Mesendoderm (in vitro differentiated cells): ENCODE measurements around the gene TRPC4AP.

Experiments used
- DNase-seq: peaks from one replicate; pipeline ENCODE4 v3.0.0; 2013
- H2AK5ac ChIP-seq: 2 replicates; pipeline ENCODE4 v1.6.1; 2013; ENCODE audit warnings: low read length, inconsistent platforms
- H2BK120ac ChIP-seq: 2 replicates; pipeline ENCODE4 v1.6.1; 2013; ENCODE audit warnings: low read depth, mild to moderate bottlenecking, low read length, moderate library complexity, mixed read lengths
- H2BK15ac ChIP-seq: replicated peaks from 2 replicates; pipeline ENCODE4 v1.6.1; 2013; ENCODE audit warnings: low read depth, mild to moderate bottlenecking, moderate library complexity
- H2BK5ac ChIP-seq: 2 replicates; pipeline ENCODE4 v1.6.1; 2013; ENCODE audit warnings: low read length, inconsistent platforms
- H3K18ac ChIP-seq: 2 replicates; pipeline ENCODE4 v1.6.1; 2013; ENCODE audit warnings: mild to moderate bottlenecking, low read length, mixed read lengths
- H3K23ac ChIP-seq: one replicate; pipeline ENCODE4 v1.6.1; 2013; ENCODE audit warnings: low read length
- H3K27ac ChIP-seq: 2 replicates; pipeline ENCODE4 v1.5.1; 2013; ENCODE audit warnings: low read depth, mild to moderate bottlenecking, inconsistent platforms, low read length, moderate library complexity
- H3K27me3 ChIP-seq: 2 replicates; pipeline ENCODE4 v1.6.1; 2013; ENCODE audit warnings: low read length, control low read depth, mild to moderate bottlenecking, inconsistent platforms; ENCODE audit not compliant: insufficient read depth, poor library complexity
- H3K36me3 ChIP-seq: 2 replicates; pipeline ENCODE4 v1.6.1; 2013; ENCODE audit warnings: low read length, inconsistent platforms; ENCODE audit not compliant: control insufficient read depth, insufficient read depth
- H3K4ac ChIP-seq: one replicate; pipeline ENCODE4 v1.6.1; 2013; ENCODE audit warnings: low read depth, mild to moderate bottlenecking, low read length, moderate library complexity
- H3K4me1 ChIP-seq: 2 replicates; pipeline ENCODE4 v1.6.1; 2013; ENCODE audit warnings: low read depth, low read length, inconsistent platforms; ENCODE audit not compliant: control insufficient read depth
- H3K4me2 ChIP-seq: 2 replicates; pipeline ENCODE4 v1.6.1; 2013; ENCODE audit warnings: low read length
- H3K4me3 ChIP-seq: 2 replicates; pipeline ENCODE4 v1.5.1; 2013; ENCODE audit warnings: mild to moderate bottlenecking, low read length
- H3K56ac ChIP-seq: one replicate; pipeline ENCODE4 v1.6.1; 2013; ENCODE audit warnings: low read length
- H3K79me1 ChIP-seq: 2 replicates; pipeline ENCODE4 v1.6.1; 2013; ENCODE audit warnings: low read length, inconsistent platforms
- H3K79me2 ChIP-seq: 2 replicates; pipeline ENCODE4 v1.6.1; 2013; ENCODE audit warnings: mild to moderate bottlenecking, low read length; ENCODE audit not compliant: control insufficient read depth, insufficient read depth
- H3K9ac ChIP-seq: 2 replicates; pipeline ENCODE4 v1.6.1; 2013; ENCODE audit warnings: low read length, inconsistent platforms
- H4K5ac ChIP-seq: one replicate; pipeline ENCODE4 v1.6.1; 2013; ENCODE audit warnings: low read length
- H4K8ac ChIP-seq: one replicate; pipeline ENCODE4 v1.6.1; 2013; ENCODE audit warnings: low read depth, mild to moderate bottlenecking, control low read depth, low read length, moderate library complexity
- WGBS: extraction: QIAGEN DNeasy Blood & Tissue Kit; methylation state at CpG from one replicate; pipeline ENCODE4 v1.1.7; 2013; ENCODE audit warnings: low lambda C conversion rate, missing lambda C conversion rate; ENCODE audit not compliant: insufficient coverage; ENCODE audit errors: extremely low coverage; 5-methylcytosine and 5-hydroxymethylcytosine counted together

TRPC4AP gene

GRCh38 chr20:34995696-34996095 lies 96.9 kb downstream of the TRPC4AP start:
- Histone ChIP-seq H2BK5ac (no peak overlapping the region), H3K27me3 (no peaks in the 10 kb centered on the region), H3K27ac (no peak overlapping the region), H3K4me2 (no peak overlapping the region), H3K4me1 (no peaks in the 10 kb centered on the region), H3K9ac (no peak overlapping the region), H3K36me3 (peaks cover 4% of the 10 kb centered on the region), H4K5ac (no peak overlapping the region), H3K56ac (no peak overlapping the region), H2BK120ac (no peak overlapping the region), H2AK5ac (no peak overlapping the region), H2BK15ac (no peak overlapping the region), H3K4ac (no peak overlapping the region), H3K18ac (no peak overlapping the region), H3K79me2 (no peaks in the 10 kb centered on the region), H3K23ac (no peak overlapping the region), H3K4me3 (no peak overlapping the region), H3K79me1 (no peaks in the 10 kb centered on the region), H4K8ac (no peak overlapping the region)
- WGBS, result no CpG with 5 or more reads among the region's 7 CpGs
- DNase-seq, result no peak

DNA sequence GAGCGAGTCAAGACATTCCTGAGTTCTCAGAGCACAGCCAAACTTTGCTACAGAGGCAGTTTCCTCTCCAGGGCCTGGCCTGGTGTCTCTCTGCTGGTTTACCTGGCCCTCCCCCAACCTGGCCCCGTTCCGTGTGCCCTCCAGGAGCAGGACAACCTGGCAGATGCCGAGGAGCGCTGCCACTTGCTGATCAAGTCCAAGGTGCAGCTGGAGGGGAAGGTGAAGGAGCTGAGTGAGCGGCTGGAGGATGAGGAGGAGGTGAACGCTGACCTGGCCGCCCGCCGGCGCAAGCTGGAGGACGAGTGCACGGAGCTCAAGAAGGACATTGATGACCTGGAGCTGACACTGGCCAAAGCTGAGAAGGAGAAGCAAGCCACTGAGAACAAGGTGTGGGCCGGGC lies 97.4 kb downstream of the TRPC4AP start:
- H3K79me2 ChIP-seq, result no peaks in the 10 kb centered on the region
- H3K4me1 ChIP-seq, result no peaks in the 10 kb centered on the region
- H2BK15ac ChIP-seq, result no peak overlapping the region
- H2BK120ac ChIP-seq, result no peak overlapping the region
- peaks cover 4% of the 10 kb centered on the region for H3K36me3 ChIP-seq
- H2AK5ac ChIP-seq, result no peak overlapping the region
- H3K79me1 ChIP-seq, result no peaks in the 10 kb centered on the region
- H3K23ac ChIP-seq, result no peak overlapping the region
- no peak overlapping the region for H3K18ac ChIP-seq
- no peak overlapping the region for H3K27ac ChIP-seq
- no peak overlapping the region for H3K4me2 ChIP-seq
- H3K4me3 ChIP-seq, result no peak overlapping the region
- H3K9ac ChIP-seq, result no peak overlapping the region
- no peak overlapping the region for H3K56ac ChIP-seq
- no peak overlapping the region for H4K8ac ChIP-seq
- H4K5ac ChIP-seq, result no peak overlapping the region
- no peak overlapping the region for H2BK5ac ChIP-seq
- no peak overlapping the region for H3K4ac ChIP-seq
- WGBS, result no CpG with 5 or more reads among the region's 14 CpGs
- DNase-seq, result no peak
- H3K27me3 ChIP-seq, result no peaks in the 10 kb centered on the region

DNA sequence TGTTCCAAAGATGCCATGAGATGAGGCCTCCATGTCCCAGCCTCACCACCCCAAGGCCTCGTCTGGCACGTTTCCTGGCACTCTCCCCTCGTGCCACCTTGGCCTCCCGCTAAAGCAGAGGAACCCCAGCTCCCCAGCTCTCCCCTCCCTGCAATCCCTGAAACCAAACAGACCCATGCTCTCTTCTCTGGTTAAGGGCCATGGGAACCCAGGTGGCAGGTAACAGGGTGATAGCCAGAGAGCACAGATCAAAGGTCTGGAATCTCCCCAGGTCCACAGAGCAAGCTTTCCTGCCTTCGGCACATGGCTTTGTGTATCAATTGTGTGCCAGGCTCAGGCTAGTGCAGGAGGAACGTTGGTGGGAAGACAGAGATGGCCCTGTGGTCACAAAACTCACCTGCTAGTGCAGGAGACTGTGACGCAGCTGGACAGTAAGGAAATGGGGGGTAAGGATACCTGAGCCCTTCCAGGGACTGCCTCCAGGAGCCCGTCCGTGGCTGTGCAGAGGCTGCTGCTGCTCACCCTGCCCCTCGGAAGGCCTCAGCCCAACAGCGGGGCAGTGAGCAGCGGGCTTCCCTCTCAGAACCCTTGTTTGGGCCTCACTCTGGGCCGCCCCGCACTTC lies 98.0 kb downstream of the TRPC4AP start:
- H3K4me3 ChIP-seq, result no peak overlapping the region
- no peaks in the 10 kb centered on the region for H3K79me1 ChIP-seq
- H3K27me3 ChIP-seq, result no peaks in the 10 kb centered on the region
- DNase-seq, result no peak
- no peak overlapping the region for H3K4ac ChIP-seq
- no CpG with 5 or more reads among the region's 14 CpGs for WGBS
- H2BK5ac ChIP-seq, result no peak overlapping the region
- H3K23ac ChIP-seq, result no peak overlapping the region
- H2BK15ac ChIP-seq, result no peak overlapping the region
- no peak overlapping the region for H2AK5ac ChIP-seq
- H3K9ac ChIP-seq, result no peak overlapping the region
- no peaks in the 10 kb centered on the region for H3K4me1 ChIP-seq
- H3K18ac ChIP-seq, result no peak overlapping the region
- no peak overlapping the region for H3K56ac ChIP-seq
- no peak overlapping the region for H4K5ac ChIP-seq
- no peak overlapping the region for H3K4me2 ChIP-seq
- no peak overlapping the region for H3K27ac ChIP-seq
- no peaks in the 10 kb centered on the region for H3K79me2 ChIP-seq
- H2BK120ac ChIP-seq, result no peak overlapping the region
- no peak overlapping the region for H4K8ac ChIP-seq
- peaks cover 4% of the 10 kb centered on the region for H3K36me3 ChIP-seq

DNA sequence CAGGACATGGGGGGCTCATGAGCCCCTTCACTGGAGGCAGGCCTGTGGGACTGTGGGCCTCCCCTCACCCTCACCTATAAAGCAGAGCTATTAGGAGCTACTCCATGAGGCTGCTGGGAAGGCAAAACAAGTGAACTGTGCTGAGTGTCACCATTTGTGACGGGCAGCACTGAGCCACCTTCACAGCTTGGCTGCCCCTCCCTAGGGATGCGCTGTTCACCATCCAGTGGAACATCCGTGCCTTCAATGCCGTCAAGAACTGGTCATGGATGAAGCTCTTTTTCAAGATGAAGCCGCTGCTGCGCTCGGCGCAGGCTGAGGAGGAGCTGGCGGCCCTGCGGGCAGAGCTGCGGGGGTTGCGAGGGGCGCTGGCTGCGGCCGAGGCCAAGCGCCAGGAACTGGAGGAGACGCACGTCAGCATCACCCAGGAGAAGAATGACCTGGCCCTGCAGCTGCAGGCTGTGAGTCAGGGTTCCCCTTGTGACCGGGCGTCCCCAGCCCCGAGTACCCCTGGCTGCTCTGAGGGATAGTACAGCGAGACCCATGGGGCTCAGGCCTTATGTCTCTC lies 98.6 kb downstream of the TRPC4AP start:
- no peak overlapping the region for H3K4me2 ChIP-seq
- no CpG with 5 or more reads among the region's 22 CpGs for WGBS
- no peak overlapping the region for H3K4me3 ChIP-seq
- no peaks in the 10 kb centered on the region for H3K79me2 ChIP-seq
- no peak overlapping the region for H2BK15ac ChIP-seq
- H4K8ac ChIP-seq, result no peak overlapping the region
- no peak overlapping the region for H3K4ac ChIP-seq
- no peak overlapping the region for H4K5ac ChIP-seq
- no peak overlapping the region for H3K27ac ChIP-seq
- H2BK5ac ChIP-seq, result no peak overlapping the region
- H3K27me3 ChIP-seq, result no peaks in the 10 kb centered on the region
- H2BK120ac ChIP-seq, result no peak overlapping the region
- H3K18ac ChIP-seq, result no peak overlapping the region
- H3K23ac ChIP-seq, result no peak overlapping the region
- H2AK5ac ChIP-seq, result no peak overlapping the region
- no peak overlapping the region for H3K56ac ChIP-seq
- no peak for DNase-seq
- no peak overlapping the region for H3K9ac ChIP-seq
- no peaks in the 10 kb centered on the region for H3K4me1 ChIP-seq
- H3K36me3 ChIP-seq, result peaks cover 4% of the 10 kb centered on the region
- no peaks in the 10 kb centered on the region for H3K79me1 ChIP-seq

GRCh38 chr20:34992751-34993417 lies 99.7 kb downstream of the TRPC4AP start:
- Histone ChIP-seq H2AK5ac (no peak overlapping the region), H3K18ac (no peak overlapping the region), H2BK15ac (no peak overlapping the region), H4K8ac (no peak overlapping the region), H2BK5ac (no peak overlapping the region), H3K79me2 (no peaks in the 10 kb centered on the region), H3K27ac (no peak overlapping the region), H2BK120ac (no peak overlapping the region), H3K4me3 (no peak overlapping the region), H3K4me1 (no peaks in the 10 kb centered on the region), H3K4ac (no peak overlapping the region), H3K36me3 (peaks cover 1% of the 10 kb centered on the region), H4K5ac (no peak overlapping the region), H3K27me3 (no peaks in the 10 kb centered on the region), H3K79me1 (no peaks in the 10 kb centered on the region), H3K9ac (no peak overlapping the region), H3K23ac (no peak overlapping the region), H3K4me2 (no peak overlapping the region), H3K56ac (no peak overlapping the region)
- WGBS, result no CpG with 5 or more reads among the region's 20 CpGs
- DNase-seq, result no peak
